Amniotic stem cell (primary cell): ENCODE data around the gene EXOSC10.
"Not testable (repeated sequence)": the region's sequence is repeated elsewhere in the genome, so short reads cannot be mapped to it uniquely, and the experiment has no call there.

ENCODE experiments used
- DNase-seq: peaks from one replicate; lab custom pipeline; 2025; lab: John Stamatoyannopoulos, UW

EXOSC10 gene

DNA sequence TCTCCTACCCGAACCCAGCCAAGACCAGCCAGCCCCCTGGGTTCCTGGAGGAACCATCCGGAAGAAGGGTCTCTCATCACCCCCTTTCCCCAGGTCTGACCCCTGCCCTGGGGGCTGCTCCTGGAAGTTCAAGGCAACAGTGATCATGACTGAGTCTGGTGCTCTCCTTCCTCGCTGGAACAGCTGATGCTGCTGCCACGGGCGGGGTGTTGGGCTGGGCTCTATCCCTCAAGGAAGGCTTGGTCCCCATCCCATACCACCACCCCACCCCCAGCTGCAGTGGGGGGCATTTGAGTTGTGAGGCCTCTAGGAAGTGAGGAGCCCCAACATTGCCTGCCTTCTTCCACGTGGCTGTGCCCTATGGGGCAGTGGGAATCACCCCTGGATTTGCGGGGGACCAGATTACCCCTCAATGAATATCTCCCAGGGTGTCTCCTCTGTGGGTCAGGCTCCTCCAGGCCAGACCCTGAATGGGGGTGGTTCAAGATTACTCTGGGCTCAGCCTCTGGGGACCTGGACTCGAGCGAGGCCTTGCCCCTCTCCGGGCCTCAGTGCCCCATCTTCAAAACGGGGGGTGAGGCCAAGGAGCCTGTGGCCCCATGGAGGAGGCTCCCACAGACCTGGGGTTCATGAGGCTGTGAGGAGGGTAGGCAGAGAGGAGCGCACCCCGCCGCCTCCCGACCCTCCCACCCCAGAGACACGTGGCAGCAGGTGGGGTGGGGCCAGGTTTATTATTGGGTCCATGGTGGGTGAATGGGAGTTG, 55.4 kb downstream of the EXOSC10 start:
- DNase-seq: no peak

DNA sequence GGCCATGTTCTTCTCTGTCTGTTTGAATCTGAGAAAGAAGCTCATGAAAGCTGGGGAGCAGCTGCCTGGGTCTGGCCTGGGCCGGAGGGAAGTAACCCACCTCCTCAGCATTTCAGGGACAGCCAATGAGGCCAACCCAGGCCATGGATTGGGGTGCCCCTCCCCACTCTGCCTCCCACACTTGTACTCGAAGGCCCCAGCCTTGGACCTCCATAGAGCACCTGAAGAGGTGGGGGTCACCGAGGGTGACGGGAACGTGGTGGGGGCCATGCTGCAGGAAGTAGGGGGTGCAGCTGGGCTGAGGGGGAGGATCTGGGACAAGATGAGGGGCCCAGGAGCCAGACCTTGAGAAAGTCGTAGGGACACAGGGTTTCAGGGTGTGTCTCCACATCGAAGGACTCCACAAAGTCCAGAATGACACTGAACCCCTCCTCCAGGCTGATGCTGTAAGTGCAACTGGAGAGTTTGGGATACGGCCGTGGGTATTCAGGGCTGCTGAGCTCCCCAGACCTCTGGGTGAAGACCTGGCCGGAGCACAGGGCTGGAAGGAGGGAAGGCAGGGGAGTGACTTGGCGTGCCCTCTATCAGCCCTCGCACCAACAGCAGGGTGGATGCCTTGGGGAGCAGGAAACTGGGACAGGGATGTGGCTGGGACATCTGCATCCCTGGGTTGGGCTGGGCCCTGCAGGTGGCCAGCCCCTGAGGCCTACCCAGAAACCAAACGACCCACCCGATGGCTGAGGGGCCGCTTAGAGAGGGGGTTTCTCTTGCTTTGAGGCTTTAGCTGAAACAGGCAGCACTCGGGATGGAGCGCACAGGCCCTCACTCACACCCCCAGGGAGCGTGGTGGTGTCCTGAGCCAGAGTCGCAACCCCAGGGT, 56.4 kb downstream of the EXOSC10 start:
- DNase-seq: no peak

DNA sequence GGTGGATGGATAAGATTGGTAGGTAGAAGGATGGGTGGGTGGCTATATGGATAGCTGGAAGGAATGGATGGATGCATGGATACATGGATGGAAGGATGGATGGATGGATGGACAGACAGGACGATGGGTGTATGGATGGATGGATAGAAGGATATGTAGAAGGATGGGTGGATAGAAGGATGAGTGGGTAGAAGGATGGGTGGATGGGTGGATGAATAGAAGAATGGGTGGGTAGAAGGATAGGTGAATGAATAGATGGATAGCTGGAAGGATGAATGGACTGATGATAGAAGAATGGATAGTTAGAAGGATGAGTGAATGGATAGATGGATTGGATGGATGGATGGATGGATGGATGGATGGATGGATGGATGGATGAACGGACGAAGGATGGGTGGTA, 57.6 kb downstream of the EXOSC10 start:
- no peak for DNase-seq

DNA sequence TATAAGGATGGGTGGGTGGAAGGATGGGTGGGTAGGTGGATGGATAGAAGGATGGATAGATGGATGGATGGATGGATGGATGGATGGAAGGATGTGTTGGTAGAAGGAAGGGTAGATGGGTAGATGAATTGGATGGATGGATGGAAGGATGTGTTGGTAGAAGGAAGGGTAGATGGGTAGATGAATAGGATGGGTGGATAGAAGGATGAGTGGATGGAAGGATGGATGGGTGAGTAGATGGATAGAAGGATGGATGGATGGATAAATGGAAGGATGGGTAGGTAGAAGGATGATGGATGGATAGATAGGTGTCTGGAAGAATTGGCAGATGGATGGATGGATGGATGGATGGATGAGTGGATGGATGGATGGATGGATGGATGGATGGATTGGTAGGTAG, 58.6 kb downstream of the EXOSC10 start:
- DNase-seq: no peak

DNA sequence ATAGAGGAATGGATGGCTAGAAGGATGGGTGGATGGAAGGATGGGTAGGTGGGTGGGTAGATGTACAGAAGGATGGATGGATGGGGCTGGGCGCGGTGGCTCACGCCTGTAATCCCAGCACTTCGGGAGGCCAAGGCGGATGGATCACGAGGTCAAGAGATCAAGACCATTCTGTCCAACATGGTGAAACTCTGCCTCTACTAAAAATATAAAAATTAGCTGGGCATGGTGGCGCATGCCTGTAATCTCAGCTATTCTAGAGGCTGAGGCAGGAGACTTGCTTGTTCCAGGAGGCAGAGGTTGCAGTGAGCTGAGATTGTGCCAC, 59.6 kb downstream of the EXOSC10 start:
- not testable (repeated sequence) for DNase-seq

DNA sequence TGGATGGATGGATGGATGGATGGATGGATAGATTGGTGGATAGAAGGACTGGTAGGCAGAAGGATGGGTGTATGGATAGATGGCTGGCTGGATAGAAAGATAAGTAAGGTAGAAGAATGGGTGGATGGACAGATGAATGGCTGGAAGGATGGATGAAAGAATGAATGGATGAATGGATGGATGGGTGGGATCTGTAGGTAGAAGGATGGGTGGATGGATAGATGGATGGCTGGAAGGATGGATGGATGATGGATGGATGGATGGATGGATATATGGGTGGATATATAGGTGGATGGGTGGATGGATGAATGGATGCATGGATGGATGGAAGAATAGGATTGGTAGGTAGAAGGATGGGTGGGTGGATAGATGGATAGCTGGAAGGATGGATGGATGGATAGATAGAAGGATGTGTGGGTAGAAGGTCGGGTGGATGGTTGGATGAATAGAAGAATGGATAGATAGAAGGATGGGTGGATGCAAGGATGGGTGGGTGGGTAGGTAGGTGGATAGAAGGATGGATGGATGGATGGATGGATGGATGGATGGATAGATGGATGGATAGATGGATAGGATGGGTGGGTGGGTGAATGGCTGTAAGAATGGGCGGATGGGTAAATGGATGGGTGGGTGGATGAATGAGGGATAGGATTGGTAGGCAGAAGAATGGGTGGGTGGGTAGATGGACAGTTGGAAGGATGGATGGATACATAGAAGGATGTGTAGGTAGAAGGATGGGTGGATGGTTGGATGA, 60.1 kb downstream of the EXOSC10 start:
- DNase-seq: no peak

DNA sequence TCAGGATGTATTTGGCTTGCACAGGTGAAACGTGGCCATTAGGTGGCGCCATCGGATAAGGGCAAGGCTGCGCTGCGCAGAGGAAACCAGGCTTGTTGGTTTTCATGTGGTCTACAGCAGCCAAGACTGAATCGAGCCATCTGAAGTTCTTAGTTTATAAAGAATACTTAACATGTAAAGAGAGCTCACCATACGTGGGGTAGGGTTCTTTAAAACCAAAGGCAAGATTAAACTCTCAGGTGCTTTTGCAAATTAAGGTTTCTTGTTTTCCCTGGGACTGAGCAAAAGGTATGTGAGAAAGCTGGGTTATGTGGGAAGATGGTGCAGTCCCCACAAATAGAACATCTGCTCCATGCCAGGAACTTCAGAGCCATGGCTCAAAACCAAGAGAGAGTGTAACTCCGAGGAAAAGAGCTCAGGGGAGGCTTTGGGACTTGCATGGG, 61.9 kb downstream of the EXOSC10 start:
- peak; percentile 71 for DNase-seq

DNA sequence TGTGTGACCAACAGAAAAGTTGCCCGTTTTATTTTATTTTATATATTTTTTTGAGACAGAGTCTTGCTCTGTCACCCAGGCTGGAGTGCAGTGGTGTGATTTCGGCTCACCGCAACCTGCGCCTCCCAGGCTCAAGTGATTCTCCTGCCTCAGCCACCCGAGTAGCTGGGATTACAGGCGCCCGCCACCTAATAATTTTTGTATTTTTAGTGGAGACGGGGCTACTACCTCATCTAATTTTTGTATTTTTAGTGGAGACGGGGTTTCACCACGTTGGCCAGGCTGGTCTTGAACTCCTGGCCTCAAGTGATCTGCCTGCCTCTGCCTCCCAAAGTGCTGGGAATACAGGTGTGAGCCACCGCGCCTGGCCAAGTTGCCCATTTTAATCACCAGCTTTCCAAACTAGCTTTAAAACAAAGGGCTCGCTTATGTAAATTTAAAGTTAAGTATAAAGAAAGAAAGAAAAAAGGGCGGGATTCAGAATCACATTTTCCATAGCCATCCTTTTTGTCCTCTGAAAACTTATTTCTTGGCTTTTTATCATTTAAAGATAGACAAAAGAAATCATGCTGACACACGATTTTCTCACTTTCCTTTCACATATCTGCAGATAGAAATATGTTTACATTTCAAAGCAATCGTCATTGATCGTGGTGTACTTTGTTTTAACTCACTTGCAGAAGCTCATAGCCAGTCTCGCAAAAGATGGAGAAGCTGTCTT, 62.5 kb downstream of the EXOSC10 start:
- not testable (repeated sequence) for DNase-seq

DNA sequence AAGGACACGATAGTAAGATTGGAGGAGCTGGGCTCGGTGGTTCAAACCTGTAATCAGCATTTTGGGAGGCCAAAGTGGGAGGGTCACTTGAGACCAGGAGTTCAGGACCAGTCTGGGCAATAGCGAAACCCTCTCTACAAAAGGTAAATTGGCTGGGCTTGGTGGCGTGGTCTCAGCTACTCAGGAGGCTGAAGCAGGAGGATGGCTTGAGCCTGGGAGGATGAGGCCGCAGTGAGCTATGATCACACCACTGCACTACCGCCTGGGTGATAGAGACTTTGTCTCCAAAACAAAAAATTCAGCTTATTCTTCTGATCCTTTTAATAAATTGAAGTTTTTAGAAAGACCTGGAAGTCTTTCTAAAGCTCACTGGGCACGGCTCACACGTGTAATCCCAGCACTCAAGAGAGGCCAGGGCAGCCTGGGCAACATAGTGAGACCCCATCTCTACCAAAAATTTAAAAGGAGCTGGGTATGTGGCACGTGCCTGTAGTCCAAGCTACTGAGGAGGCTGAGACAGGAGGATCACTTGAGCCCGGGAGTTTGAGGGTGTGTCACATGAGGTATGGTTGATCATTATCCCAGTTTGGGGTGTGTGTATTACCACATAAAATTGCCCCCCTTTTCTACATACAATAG, 67.9 kb downstream of the EXOSC10 start:
- no peak for DNase-seq

DNA sequence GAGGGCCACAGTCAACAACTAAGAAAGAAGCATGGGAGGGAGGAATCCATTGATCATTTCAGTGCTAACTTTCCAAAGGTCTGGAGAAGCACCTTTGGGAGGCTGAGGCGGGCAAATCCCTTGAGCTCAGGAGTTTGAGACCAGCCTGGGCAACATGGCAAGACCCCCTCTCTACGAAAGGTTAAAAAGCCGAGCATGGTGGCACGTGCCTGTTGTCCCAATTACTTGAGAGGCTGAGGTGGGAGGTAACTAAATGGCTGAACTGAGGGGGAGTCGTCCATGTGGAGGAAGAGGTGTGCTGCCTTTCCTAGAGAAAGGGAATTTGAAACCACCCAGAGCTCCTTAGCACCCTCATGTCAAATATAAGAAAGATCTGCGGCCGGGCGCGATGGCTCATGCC, 68.8 kb downstream of the EXOSC10 start:
- no peak for DNase-seq

DNA sequence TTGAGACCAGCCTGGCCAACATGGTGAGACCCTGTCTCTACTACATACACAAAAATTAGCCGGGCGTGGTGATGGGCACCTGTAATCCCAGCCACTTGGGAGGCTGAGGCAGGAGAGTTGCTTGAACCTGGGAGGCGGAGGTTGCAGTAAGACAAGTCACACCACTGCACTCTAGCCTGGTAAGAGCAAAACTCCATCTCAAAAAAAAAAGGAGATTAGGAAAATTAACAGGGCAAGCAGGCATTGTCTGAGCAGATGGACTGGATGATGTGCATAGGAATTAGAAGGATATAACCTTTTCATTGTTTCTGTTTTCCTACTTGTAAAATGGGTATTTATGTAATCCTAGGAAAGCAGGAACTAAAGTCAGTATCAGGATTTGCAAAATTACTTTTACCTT, 71.7 kb downstream of the EXOSC10 start:
- DNase-seq: no peak

DNA sequence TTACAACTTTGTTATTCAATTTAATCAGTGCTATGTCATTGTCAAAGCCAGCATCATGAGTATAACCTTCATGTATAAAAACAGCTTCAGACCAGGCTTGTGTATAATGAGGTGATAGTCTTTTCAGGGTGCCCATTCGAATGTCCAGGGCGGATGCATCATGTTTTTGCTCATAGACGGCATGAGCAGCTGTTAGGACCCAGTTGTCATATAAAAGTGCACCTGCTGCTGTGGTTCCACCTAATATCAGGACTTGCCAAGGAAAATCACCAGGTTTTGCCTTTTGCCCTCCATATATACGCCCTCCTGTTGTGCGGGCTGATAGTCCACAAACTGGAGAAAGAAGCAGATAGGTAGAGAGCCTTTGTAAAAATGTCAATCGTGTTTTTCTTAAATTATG, 72.4 kb downstream of the EXOSC10 start:
- DNase-seq: no peak

DNA sequence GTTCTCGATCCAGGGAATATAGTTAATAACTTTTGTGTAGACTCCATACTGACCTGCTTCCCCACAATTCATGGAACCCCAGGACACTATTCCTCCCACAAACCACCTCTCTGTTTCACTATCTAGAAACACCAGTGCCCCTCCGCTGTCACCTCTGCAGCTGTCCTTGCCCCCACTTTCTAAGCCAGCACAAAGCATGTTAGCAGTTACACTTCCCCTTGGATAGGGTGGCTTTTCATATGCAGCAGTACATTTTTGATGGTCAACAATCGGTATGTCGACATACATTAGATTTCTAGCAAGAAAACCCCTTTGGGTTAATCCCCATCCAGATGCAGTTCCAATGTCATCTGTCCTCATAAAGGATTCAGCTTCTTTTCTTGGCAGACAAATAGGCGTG, 72.8 kb downstream of the EXOSC10 start:
- no peak for DNase-seq

DNA sequence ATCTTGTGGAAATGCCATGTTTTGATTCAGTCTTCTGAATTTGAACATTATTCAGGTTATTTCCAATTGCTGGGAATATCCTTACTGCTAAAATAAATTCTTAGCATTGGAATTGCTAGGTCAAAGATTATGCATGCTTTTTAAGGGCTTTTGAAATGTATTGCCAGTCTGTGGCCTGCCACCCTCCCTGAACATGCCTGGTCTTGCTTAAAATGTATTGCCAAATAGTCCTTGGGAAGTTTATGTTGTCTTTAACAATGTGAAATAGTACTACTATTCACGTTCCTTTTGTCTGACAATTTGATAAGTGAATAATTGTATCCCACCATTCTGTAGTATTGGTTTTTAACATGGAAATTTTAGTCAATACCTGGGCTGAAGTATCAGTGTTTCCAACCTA, 73.6 kb downstream of the EXOSC10 start:
- DNase-seq: no peak

DNA sequence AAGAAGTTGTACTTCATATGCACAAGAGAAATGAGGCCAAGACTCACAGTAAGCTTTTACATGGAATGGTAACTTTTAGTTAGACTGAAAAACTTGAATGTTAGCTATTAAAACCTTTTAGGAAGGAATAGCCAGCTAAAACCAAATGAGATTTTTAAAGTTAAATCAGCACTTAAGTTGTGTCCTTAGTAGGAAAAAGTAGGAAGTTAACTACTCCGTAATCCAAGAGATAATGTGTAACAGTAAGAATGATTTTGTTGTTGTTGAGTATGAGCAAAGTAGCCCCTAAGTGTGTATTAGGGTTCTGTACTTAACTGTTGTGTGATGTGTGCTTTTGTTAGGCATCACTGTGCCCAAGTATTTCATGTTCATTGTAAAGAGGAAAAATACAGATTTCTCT, 74.1 kb downstream of the EXOSC10 start:
- DNase-seq: no peak

DNA sequence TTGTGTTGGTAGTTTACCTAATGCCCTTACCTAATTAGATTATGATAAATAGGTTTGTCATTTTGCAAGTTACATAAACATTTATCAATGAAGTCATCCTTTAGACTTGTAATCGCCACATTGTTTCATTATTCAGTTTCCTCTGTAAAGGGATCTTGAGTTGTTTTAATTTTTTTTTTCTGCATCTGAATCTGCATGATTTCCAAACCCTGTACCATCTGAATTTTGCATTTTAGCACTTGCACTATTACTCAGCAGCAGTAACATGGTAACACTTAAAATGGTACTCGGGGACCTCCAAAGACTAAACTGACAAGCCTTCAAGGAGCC, 74.8 kb downstream of the EXOSC10 start:
- no peak for DNase-seq

DNA sequence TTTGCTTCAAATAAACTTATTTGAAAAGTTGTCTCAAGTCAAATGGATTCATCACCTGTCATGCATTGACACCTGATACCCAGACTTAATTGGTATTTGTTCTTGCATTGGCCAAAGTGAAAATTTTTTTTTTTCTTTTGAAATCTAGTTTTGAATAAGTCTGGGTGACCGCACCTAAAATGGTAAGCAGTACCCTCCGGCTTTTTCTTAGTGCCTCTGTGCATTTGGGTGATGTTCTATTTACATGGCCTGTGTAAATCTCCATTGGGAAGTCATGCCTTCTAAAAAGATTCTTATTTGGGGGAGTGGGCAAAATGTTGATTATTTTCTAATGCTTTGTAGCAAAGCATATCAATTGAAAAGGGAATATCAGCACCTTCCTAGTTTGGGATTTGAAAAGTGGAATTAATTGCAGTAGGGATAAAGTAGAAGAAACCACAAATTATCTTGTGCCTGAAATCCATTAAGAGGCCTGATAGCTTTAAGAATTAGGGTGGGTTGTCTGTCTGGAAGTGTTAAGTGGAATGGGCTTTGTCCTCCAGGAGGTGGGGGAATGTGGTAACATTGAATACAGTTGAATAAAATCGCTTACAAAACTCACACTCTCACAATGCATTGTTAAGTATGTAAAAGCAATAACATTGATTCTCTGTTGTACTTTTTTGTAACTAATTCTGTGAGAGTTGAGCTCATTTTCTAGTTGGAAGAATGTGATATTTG, 75.4 kb downstream of the EXOSC10 start:
- DNase-seq: no peak

DNA sequence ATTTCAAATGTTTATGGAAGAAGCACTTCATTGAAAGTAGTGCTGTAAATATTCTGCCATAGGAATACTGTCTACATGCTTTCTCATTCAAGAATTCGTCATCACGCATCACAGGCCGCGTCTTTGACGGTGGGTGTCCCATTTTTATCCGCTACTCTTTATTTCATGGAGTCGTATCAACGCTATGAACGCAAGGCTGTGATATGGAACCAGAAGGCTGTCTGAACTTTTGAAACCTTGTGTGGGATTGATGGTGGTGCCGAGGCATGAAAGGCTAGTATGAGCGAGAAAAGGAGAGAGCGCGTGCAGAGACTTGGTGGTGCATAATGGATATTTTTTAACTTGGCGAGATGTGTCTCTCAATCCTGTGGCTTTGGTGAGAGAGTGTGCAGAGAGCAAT, 76.5 kb downstream of the EXOSC10 start:
- DNase-seq: no peak

DNA sequence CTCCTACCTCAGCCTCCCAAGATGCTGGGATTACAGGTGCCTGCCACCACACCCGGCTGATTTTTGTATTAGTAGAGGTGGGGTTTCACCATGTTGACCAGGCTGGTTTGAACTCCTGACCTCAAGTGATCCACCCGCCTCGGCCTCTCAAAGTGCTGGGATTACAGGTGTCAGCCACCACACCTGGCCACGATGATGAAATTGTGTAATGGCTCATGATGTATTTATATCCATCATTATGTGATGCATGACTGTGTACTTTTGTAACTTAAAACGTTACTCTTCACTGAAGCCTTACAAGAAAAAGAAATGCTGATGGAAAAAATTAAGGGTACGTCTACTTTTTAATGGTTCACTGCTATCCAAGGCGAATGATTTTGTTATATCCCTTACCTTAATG, 79.7 kb downstream of the EXOSC10 start:
- no peak for DNase-seq

DNA sequence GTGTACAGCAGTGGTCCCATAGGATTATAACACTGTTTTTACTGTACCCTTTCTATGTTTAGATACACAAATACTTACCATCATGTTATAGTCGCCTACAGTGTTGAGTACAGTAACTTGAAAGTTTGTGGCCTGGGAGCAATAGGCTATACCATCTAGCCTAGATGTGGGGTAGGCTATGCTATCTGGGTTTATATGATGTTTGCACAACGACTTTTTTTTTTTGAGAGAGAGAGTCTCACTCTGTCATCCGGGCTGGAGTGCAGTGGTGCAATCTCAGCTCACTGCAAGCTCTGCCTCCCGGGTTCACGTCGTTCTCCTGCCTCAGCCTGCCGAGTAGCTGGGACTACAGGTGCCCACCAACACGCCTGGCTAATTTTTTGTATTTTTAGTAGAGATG, 80.3 kb downstream of the EXOSC10 start:
- not testable (repeated sequence) for DNase-seq
